ENCODE measurements around the gene CIRBP.

Gene CIRBP

GRCh38 chr19:1269065-1269477 lies at the start of gene CIRBP:
CIRBP (plus strand) TSS chr19:1269332; CDS start chr19:1270934, 1,602 bp downstream.
- DNase-seq = peak; percentile 85

- DNase-seq = no peak
These were observed 49.2 kb upstream of the CIRBP start for GRCh38 chr19:1219786-1220476.

GRCh38 chr19:1220477-1220930 lies 48.6 kb upstream of the CIRBP start:
- no peak for DNase-seq

GRCh38 chr19:1220976-1221903 lies 47.9 kb upstream of the CIRBP start:
- no peak for DNase-seq

GRCh38 chr19:1221904-1222255 lies 47.3 kb upstream of the CIRBP start:
- DNase-seq = no peak

- DNase-seq = no peak
These were observed 46.7 kb upstream of the CIRBP start for GRCh38 chr19:1222394-1222793.

GRCh38 chr19:1223018-1223855 lies 45.9 kb upstream of the CIRBP start:
- DNase-seq = no peak

- DNase-seq = no peak
These were observed 44.9 kb upstream of the CIRBP start for GRCh38 chr19:1224047-1224825.

- DNase-seq = no peak
These were observed 44.3 kb upstream of the CIRBP start for GRCh38 chr19:1224847-1225246.

GRCh38 chr19:1225440-1226226 lies 43.5 kb upstream of the CIRBP start:
- no peak for DNase-seq

- DNase-seq = no peak
These were observed 43.0 kb upstream of the CIRBP start for GRCh38 chr19:1226227-1226518.

- no peak for DNase-seq
These were observed 42.4 kb upstream of the CIRBP start for GRCh38 chr19:1226522-1227303.

- DNase-seq = no peak
These were observed 41.7 kb upstream of the CIRBP start for GRCh38 chr19:1227304-1228054.

- DNase-seq = no peak
These were observed 40.8 kb upstream of the CIRBP start for GRCh38 chr19:1228161-1228957.

GRCh38 chr19:1229056-1229923 lies 39.8 kb upstream of the CIRBP start:
- DNase-seq = no peak

- DNase-seq = no peak
These were observed 39.0 kb upstream of the CIRBP start for GRCh38 chr19:1229924-1230782.
